Natural killer cell (primary cell): Measurements from ENCODE around the gene ARRDC1. TPM values are rescaled to one million over a fixed set of nuclear protein-coding genes. Genes with fewer than 3 reads are reported as not detected.

Source experiments
- ATAC-seq, 3 donors: fragments of 150-1000 bp in 2 of 3; fragments of 200-7000 bp in 1 of 3; cut with Tn5 transposase; 1 replicate in 1 of 3; 2 replicates in 2 of 3; pipeline ENCODE4 v1.10.0; 2021; ENCODE audit warnings: mild to moderate bottlenecking in 2 of 3, moderate library complexity in 2 of 3
- DNase-seq, 2 donors: peaks; one replicate each; pipeline versions ENCODE4 v3.0.0 to v3.0.0-alpha.2; 2013 to 2021; ENCODE audit warnings: mixed read lengths in 1 of 2
- H3K27ac ChIP-seq: one replicate; pipeline ENCODE4 v1.5.1; 2013; ENCODE audit warnings: mild to moderate bottlenecking, low read length
- H3K27me3 ChIP-seq: one replicate; pipeline ENCODE4 v1.6.1; 2013; ENCODE audit warnings: low read length; ENCODE audit not compliant: control insufficient read depth, insufficient read depth
- H3K36me3 ChIP-seq: one replicate; pipeline ENCODE4 v1.6.1; 2013; ENCODE audit warnings: low read length; ENCODE audit not compliant: control insufficient read depth, insufficient read depth
- H3K4me1 ChIP-seq: one replicate; pipeline ENCODE4 v1.6.1; 2013; ENCODE audit warnings: low read length; ENCODE audit not compliant: control insufficient read depth, insufficient read depth
- H3K4me3 ChIP-seq: one replicate; pipeline ENCODE4 v1.5.1; 2013; ENCODE audit warnings: low read length
- H3K9me3 ChIP-seq: one replicate; pipeline ENCODE4 v1.6.1; 2013; ENCODE audit warnings: low read length; ENCODE audit not compliant: control insufficient read depth, insufficient read depth
- H3K27ac Mint-ChIP-seq, 2 donors: one replicate each; pipeline ENCODE4 v1.8.0; 2022; ENCODE audit warnings: mild to moderate bottlenecking in 2 of 2, mixed read lengths in 2 of 2, moderate library complexity in 1 of 2
- H3K27me3 Mint-ChIP-seq, 2 donors: one replicate each; pipeline ENCODE4 v1.8.0; 2022; ENCODE audit warnings: low read depth in 2 of 2, mixed read lengths in 2 of 2
- H3K36me3 Mint-ChIP-seq: one replicate; pipeline ENCODE4 v1.8.0; 2022; ENCODE audit warnings: mixed read lengths
- H3K4me1 Mint-ChIP-seq, 2 donors: one replicate each; pipeline ENCODE4 v1.8.0; 2022; ENCODE audit warnings: mixed read lengths in 2 of 2
- H3K4me3 Mint-ChIP-seq: one replicate; pipeline ENCODE4 v1.8.0; 2022; ENCODE audit warnings: mild to moderate bottlenecking, moderate library complexity, mixed read lengths
- H3K9me3 Mint-ChIP-seq, 2 donors: one replicate each; pipeline ENCODE4 v1.8.0; 2022; ENCODE audit warnings: mixed read lengths in 2 of 2
- WGBS: methylation state at CpG from one replicate; pipeline ENCODE4 v1.1.7; 2013; ENCODE audit warnings: missing lambda C conversion rate; ENCODE audit not compliant: insufficient coverage; 5-methylcytosine and 5-hydroxymethylcytosine counted together
- intact Hi-C: fragments of 100-400 bp; cut with micrococcal nuclease; formaldehyde crosslinking; loops from one replicate; pipeline ENCODE4 v1.14.2; 2022
- total RNA-seq, 4 donors: library from RNA; stranded (reverse); fragments of 120-200 nt in 1 of 4; gene quantifications; one replicate each; pipeline versions ENCODE4 v1.2.3 to v1.2.4, GENCODE V29; 2013 to 2022
- TF ChIP-seq, protein P1 (sequence below): fragments of 200-600 bp; IDR thresholded peaks from one replicate; pipeline ENCODE4 v1.8.0; 2022; ENCODE audit warnings: antibody characterized with exemption

ARRDC1 gene
- total RNA-seq, 3 donors from 2014 or later (not counting 1 experiment from before 2014, with no cell fraction given), result 80.7 to 105 (median 92.9) TPM

DNA sequence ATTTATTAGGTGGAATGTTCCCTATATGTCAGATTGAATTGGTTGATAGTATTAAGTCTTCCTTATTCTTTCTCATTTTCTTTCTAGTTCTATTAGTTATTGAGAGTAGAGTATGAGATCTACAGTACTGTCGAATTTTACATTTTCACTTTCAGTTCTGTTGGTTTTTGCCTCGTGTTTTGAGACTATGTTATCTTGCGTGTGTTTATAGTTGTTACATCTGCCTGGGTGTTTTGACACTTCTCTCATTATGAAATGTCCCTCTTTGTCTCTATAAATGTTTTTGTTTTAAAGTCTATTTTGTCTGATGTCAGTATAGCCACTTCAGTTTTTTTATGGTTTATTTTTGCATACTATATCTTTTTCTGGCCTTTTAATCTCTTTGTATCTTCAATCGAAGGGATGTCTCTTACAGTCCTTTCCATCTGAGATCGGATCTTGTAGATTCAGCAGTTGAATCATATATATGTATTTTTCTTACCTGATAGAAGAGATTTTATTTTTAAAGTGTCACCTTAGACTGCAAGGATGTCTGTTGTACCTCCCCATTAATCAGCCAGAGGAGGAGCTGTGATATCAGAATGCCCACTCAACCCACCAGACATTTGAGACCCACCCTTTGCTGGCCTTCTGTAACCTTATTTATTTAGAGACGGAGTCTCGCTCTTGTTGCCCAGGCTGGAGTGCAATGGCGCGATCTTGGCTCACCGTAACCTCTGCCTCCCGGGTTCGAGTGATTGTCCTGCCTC is 34.0 kb downstream of the ARRDC1 start:
- WGBS, result 88% methylated on average over 7 of the region's 12 CpGs
- Histone ChIP-seq H3K4me3 (peak overlapping the region; percentile 26), H3K27ac (peak overlapping the region; percentile 83), H3K9me3 (no peaks in the 10 kb centered on the region), H3K36me3 (peaks cover 8% of the 10 kb centered on the region), H3K27me3 (no peaks in the 10 kb centered on the region), H3K4me1 (peaks cover 15% of the 10 kb centered on the region)
- H3K27ac Mint-ChIP-seq, result peak overlapping the region; percentile 85 to 96
- no peaks in the 10 kb centered on the region for H3K36me3 Mint-ChIP-seq
- peak; percentile 87 to 95 (median 90) for ATAC-seq
- no peaks in the 10 kb centered on the region for H3K27me3 Mint-ChIP-seq
- no peaks in the 10 kb centered on the region for H3K9me3 Mint-ChIP-seq
- intact Hi-C loops, result loop anchor here (1.0 to 10.0 kb wide), 3 partner anchors 8 to 75 kb away; no protein-coding TSS in a partner anchor
- TF ChIP-seq, protein P1, sequence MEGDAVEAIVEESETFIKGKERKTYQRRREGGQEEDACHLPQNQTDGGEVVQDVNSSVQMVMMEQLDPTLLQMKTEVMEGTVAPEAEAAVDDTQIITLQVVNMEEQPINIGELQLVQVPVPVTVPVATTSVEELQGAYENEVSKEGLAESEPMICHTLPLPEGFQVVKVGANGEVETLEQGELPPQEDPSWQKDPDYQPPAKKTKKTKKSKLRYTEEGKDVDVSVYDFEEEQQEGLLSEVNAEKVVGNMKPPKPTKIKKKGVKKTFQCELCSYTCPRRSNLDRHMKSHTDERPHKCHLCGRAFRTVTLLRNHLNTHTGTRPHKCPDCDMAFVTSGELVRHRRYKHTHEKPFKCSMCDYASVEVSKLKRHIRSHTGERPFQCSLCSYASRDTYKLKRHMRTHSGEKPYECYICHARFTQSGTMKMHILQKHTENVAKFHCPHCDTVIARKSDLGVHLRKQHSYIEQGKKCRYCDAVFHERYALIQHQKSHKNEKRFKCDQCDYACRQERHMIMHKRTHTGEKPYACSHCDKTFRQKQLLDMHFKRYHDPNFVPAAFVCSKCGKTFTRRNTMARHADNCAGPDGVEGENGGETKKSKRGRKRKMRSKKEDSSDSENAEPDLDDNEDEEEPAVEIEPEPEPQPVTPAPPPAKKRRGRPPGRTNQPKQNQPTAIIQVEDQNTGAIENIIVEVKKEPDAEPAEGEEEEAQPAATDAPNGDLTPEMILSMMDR, result no peak
- peak overlapping the region; percentile 87 for H3K4me3 Mint-ChIP-seq
- H3K4me1 Mint-ChIP-seq, result peaks cover 34 to 44% of the 10 kb centered on the region in 2 donors
- peak in 1 of 2 donors; percentile 60 for DNase-seq

DNA sequence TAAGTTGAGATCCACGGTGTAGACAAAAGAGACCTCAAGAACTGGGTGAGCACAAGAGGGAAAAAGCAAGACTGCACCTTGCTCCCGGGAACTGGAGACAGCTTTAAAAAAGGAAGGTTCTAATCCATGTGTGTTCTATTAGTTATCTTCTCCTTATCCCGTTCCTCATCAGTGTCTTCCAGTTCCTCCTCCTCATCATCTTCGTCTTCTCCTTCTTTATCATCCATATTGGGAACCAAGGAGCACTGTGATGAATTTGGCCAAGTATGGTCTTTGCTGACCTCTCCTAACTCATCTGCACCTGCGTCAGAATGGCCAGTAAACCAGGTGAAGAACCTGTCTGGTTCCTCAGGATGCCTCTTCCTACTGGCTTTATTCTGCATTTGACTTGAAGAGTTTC is 35.4 kb downstream of the ARRDC1 start:
- TF ChIP-seq, protein P1, result no peak
- Histone ChIP-seq H3K9me3 (no peaks in the 10 kb centered on the region), H3K4me1 (peaks cover 15% of the 10 kb centered on the region), H3K4me3 (no peak overlapping the region), H3K27me3 (no peaks in the 10 kb centered on the region), H3K27ac (peak overlapping the region; percentile 83), H3K36me3 (peaks cover 11% of the 10 kb centered on the region)
- Mint-ChIP-seq H3K36me3 (no peaks in the 10 kb centered on the region), H3K9me3 (no peaks in the 10 kb centered on the region), H3K27ac (peak overlapping the region; percentile 85 to 96), H3K27me3 (no peaks in the 10 kb centered on the region), H3K4me3 (peak overlapping the region; percentile 56), H3K4me1 (peaks cover 33 to 44% of the 10 kb centered on the region in 2 donors)
- WGBS, result 94% methylated on average over 2 of the region's 5 CpGs
- intact Hi-C loops, result no loop called here
- DNase-seq, result no peak
- ATAC-seq, result no peak

DNA sequence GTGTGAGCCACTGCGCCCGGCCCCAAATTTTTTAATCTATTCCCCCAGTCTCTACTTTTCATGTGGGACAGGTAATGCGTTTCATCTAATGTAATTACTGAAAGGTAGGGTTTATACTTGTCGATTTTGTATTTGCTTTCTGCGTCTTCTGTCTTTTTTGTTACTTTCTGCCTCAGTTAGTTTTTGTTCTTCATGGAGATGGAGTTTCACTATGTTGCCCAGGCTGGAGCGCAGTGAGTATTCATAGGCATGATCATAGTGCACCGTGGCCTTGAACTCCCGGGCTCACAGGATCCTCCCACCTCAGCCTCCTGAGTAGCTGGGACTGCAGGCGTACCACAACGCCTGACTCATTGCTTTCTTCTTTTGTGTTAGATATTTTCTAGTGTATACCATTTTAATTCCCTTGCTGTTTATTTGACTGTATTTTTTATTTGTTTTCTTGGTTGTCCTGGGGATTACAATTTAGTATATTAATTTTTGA is 36.7 kb downstream of the ARRDC1 start:
- Histone ChIP-seq H3K4me1 (peaks cover 25% of the 10 kb centered on the region), H3K9me3 (no peaks in the 10 kb centered on the region), H3K4me3 (no peak overlapping the region), H3K27ac (no peak overlapping the region), H3K36me3 (peaks cover 11% of the 10 kb centered on the region), H3K27me3 (no peaks in the 10 kb centered on the region)
- 93% methylated on average over 6 of the region's 10 CpGs for WGBS
- H3K36me3 Mint-ChIP-seq, result no peaks in the 10 kb centered on the region
- intact Hi-C loops, result no loop called here
- peak overlapping the region; percentile 85 to 96 for H3K27ac Mint-ChIP-seq
- no peak for ATAC-seq
- H3K27me3 Mint-ChIP-seq, result no peaks in the 10 kb centered on the region
- H3K4me3 Mint-ChIP-seq, result no peak overlapping the region
- no peak for DNase-seq
- TF ChIP-seq, protein P1, result no peak
- peaks cover 44 to 55% of the 10 kb centered on the region in 2 donors for H3K4me1 Mint-ChIP-seq
- no peaks in the 10 kb centered on the region for H3K9me3 Mint-ChIP-seq
